Measurements from ENCODE around the gene TOM1L1.

The TOM1L1 gene

DNA sequence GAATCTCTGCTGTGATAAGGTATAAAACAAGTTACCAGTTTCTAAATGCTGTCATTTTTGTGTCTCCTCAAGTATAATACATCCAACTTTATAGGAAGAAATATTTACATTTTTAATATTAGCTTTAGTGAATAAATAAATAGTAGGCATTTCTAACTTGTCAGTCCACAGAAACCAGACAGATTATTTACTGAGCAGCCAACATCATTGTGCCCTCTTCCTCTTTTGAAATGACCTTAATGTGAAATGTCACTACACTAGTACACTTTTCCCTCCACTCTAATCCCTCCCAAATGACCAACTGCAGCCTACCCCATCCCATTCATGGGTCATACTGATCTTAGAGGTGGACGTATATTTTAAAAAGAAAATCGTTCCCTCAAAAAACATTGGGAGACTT, 77.1 kb downstream of the TOM1L1 start:
- H3K4me1 Mint-ChIP-seq: peaks cover 2% of the 10 kb centered on the region
- DNase-seq: no peak
- H3K9me3 Mint-ChIP-seq: no peaks in the 10 kb centered on the region
- peaks cover 5% of the 10 kb centered on the region for H3K36me3 Mint-ChIP-seq (ENCODE audit: low read depth)
- H3K27ac Mint-ChIP-seq: no peak overlapping the region
- no peaks in the 10 kb centered on the region for H3K27me3 Mint-ChIP-seq
- H3K4me3 Mint-ChIP-seq: no peak overlapping the region
- ATAC-seq: no peak

DNA sequence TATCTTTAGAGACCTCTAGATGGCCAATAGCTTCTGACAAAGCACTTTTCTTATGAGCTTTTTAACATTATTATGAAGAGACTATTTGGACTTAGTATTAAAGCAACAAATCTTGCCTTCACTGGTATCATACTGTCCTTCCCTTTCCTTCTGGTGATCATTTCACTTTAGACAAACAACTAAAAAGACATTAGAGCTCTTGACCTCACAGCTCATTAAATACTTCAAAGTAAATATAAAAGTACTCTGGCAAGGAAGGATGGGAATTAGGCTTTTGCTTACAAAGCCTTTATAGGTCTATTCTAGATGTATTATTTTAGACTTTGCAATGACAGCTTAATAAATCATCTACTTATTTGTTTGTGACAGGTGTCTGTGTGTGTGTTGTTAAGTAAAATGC, 79.0 kb downstream of the TOM1L1 start:
- no peak overlapping the region for H3K4me3 Mint-ChIP-seq
- no peaks in the 10 kb centered on the region for H3K9me3 Mint-ChIP-seq
- H3K4me1 Mint-ChIP-seq: peaks cover 2% of the 10 kb centered on the region
- no peak overlapping the region for H3K27ac Mint-ChIP-seq
- H3K36me3 Mint-ChIP-seq (ENCODE audit: low read depth): peaks cover 5% of the 10 kb centered on the region
- ATAC-seq (no peak), DNase-seq (no peak)
- no peaks in the 10 kb centered on the region for H3K27me3 Mint-ChIP-seq

- no peak overlapping the region for H3K27ac Mint-ChIP-seq
- H3K4me1 Mint-ChIP-seq: peaks cover 2% of the 10 kb centered on the region
- H3K36me3 Mint-ChIP-seq (ENCODE audit: low read depth): peaks cover 6% of the 10 kb centered on the region
- no peak overlapping the region for H3K4me3 Mint-ChIP-seq
- H3K9me3 Mint-ChIP-seq: no peaks in the 10 kb centered on the region
- no peak for ATAC-seq
- no peak for DNase-seq
- H3K27me3 Mint-ChIP-seq: no peaks in the 10 kb centered on the region
Measured at GRCh38 chr17:54980375-54980774, 79.7 kb downstream of the TOM1L1 start.

DNA sequence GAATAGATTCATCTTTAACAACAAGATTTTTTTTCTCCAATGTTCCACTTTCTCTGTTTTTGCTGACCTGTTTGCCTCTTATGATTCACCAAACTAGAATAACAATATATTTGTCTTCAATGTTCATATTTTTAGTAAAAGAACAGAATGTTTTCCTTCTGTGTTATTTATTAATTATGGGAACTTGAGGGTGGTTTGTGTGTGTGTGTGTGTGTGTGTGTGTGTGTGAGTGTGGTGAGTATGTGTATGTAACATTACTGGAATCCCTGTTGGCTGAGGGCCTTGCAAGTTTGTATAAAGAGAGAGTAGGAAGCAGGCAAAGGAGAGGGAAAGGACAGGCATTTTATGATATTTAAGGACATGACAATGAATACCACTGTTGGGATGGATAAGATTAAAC, 81.7 kb downstream of the TOM1L1 start:
- H3K9me3 Mint-ChIP-seq: no peaks in the 10 kb centered on the region
- no peak overlapping the region for H3K4me3 Mint-ChIP-seq
- DNase-seq (no peak), ATAC-seq (no peak)
- H3K36me3 Mint-ChIP-seq (ENCODE audit: low read depth): peaks cover 6% of the 10 kb centered on the region
- no peak overlapping the region for H3K27ac Mint-ChIP-seq
- H3K4me1 Mint-ChIP-seq: peaks cover 2% of the 10 kb centered on the region
- H3K27me3 Mint-ChIP-seq: no peaks in the 10 kb centered on the region

DNA sequence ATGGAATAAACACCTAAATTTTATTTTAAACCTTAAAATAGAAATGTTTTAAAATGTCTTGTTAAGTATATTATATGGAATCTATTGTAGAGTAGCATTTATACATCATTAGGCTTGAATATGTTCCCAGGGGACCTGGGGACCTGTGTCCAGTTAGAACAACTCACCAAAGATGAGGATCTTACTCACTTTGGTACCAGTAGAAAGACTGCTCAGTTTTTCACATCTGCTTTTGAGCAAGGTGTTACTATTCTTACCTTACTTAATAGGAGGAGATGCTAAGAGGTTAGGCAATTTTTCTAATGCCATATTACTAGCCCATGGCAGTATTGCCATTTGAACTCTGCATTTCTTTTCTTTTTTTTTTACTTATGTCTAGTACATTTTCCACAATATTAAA, 82.6 kb downstream of the TOM1L1 start:
- H3K27me3 Mint-ChIP-seq: no peaks in the 10 kb centered on the region
- ATAC-seq: no peak
- H3K27ac Mint-ChIP-seq: no peak overlapping the region
- no peaks in the 10 kb centered on the region for H3K9me3 Mint-ChIP-seq
- DNase-seq: no peak
- no peak overlapping the region for H3K4me3 Mint-ChIP-seq
- H3K4me1 Mint-ChIP-seq: peaks cover 2% of the 10 kb centered on the region
- H3K36me3 Mint-ChIP-seq (ENCODE audit: low read depth): peaks cover 6% of the 10 kb centered on the region

- H3K9me3 Mint-ChIP-seq: no peaks in the 10 kb centered on the region
- H3K27ac Mint-ChIP-seq: no peak overlapping the region
- H3K36me3 Mint-ChIP-seq (ENCODE audit: low read depth): peaks cover 2% of the 10 kb centered on the region
- ATAC-seq (no peak), DNase-seq (no peak)
- H3K4me1 Mint-ChIP-seq: no peaks in the 10 kb centered on the region
- H3K27me3 Mint-ChIP-seq: no peaks in the 10 kb centered on the region
- H3K4me3 Mint-ChIP-seq: no peak overlapping the region
Measured at GRCh38 chr17:54985476-54985875, 84.8 kb downstream of the TOM1L1 start.

- Mint-ChIP-seq H3K4me1 (no peaks in the 10 kb centered on the region), H3K27ac (no peak overlapping the region)
- no peak for DNase-seq
Measured at GRCh38 chr17:54990118-54990517, 89.5 kb downstream of the TOM1L1 start.

DNA sequence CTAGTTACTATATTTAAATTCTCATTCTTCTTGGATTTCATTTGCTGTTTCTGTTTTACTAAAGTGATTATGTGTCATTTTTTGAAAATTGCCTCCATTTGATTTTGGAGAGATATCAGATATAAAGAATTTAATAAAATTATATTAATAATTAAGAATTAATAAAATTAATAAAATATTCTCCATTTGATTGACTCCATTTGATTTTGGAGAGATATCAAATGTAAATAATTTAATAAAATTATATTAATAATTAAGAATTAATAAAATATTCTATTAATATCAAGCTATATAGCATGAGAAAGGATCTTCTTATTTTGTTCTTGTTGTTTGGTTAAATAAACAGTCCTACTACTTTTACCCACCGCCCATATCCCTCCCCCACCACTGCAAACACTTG, 90.9 kb downstream of the TOM1L1 start:
- Mint-ChIP-seq H3K27ac (no peak overlapping the region), H3K27me3 (no peaks in the 10 kb centered on the region), H3K4me1 (no peaks in the 10 kb centered on the region), H3K9me3 (no peaks in the 10 kb centered on the region), H3K36me3 (ENCODE audit: low read depth) (peaks cover 3% of the 10 kb centered on the region), H3K4me3 (no peak overlapping the region)
- DNase-seq (no peak), ATAC-seq (no peak)

More at GRCh38 chr17:54990118-54990517, 89.5 kb downstream of the TOM1L1 start:
- ATAC-seq: no peak
- no peak overlapping the region for H3K4me3 Mint-ChIP-seq
- H3K9me3 Mint-ChIP-seq: no peaks in the 10 kb centered on the region
- H3K27me3 Mint-ChIP-seq: no peaks in the 10 kb centered on the region
- peaks cover 3% of the 10 kb centered on the region for H3K36me3 Mint-ChIP-seq (ENCODE audit: low read depth)

DNA sequence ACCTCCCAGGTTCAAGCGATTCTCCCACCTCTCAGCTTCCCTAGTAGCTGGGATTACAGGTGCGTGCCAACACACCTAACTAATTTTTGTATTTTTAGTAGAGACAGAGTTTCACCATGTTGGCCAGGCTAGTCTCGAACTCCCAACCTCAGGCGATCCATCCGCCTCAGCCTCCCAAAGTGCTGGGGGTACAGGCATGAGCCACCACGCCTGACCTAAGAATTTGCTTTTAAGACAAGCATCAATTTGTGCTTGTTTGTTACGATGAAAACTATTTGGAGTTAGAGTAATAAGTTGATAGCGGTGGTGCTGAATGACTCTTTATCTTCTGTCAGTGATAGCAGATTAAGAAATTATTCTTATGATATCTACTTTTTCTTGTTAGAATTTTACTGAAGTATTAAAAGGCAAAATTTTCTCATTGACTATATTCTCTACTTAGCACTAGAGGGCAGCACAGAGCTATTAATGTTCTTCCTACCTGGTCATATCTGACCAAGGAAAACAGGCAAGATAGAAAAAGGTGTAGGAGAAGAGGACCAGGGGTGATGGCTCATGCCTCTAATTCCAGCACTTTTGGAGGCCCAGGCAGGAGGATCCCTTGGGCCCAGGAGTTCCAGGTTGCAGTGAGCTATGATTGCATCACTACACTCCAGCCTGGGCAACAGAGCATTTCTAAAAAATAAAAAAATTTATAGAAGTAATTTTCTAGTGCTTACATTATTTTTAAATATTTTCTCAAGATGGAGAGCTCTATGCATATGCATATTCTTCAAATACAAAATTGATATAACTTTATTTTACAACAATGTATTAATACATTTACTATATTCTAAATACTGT, 92.4 kb downstream of the TOM1L1 start:
- peaks cover 3% of the 10 kb centered on the region for H3K36me3 Mint-ChIP-seq (ENCODE audit: low read depth)
- ATAC-seq: no peak
- DNase-seq: no peak
- H3K27me3 Mint-ChIP-seq: no peaks in the 10 kb centered on the region
- H3K4me1 Mint-ChIP-seq: no peaks in the 10 kb centered on the region
- H3K27ac Mint-ChIP-seq: no peak overlapping the region
- no peak overlapping the region for H3K4me3 Mint-ChIP-seq
- no peaks in the 10 kb centered on the region for H3K9me3 Mint-ChIP-seq

- DNase-seq (no peak), ATAC-seq (no peak)
- no peak overlapping the region for H3K4me3 Mint-ChIP-seq
- no peak overlapping the region for H3K27ac Mint-ChIP-seq
- H3K4me1 Mint-ChIP-seq: no peaks in the 10 kb centered on the region
- no peaks in the 10 kb centered on the region for H3K27me3 Mint-ChIP-seq
- peaks cover 6% of the 10 kb centered on the region for H3K36me3 Mint-ChIP-seq (ENCODE audit: low read depth)
- no peaks in the 10 kb centered on the region for H3K9me3 Mint-ChIP-seq
Measured at GRCh38 chr17:54996441-54996840, 95.8 kb downstream of the TOM1L1 start.

DNA sequence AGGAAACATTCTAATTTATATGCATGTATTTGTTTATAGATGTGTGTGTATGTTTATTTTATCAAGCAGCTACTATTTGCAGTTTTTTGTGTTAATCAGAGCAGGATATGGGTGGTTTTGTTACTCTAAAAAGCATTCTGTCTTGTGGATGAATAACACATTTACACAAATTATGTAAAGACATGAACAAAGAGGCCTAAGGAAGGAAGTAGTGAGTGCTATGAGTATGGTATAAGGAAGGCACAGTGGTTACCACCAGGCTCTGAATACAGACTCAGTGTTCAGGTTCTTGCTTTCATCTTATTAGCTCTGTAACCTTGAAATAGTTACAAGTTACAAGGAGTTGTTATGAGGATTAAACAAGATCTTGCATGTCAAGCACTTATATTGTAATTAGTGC, 101.8 kb downstream of the TOM1L1 start:
- Mint-ChIP-seq H3K4me3 (no peak overlapping the region), H3K4me1 (no peaks in the 10 kb centered on the region), H3K36me3 (ENCODE audit: low read depth) (peaks cover 3% of the 10 kb centered on the region), H3K9me3 (no peaks in the 10 kb centered on the region), H3K27ac (no peak overlapping the region), H3K27me3 (no peaks in the 10 kb centered on the region)
- ATAC-seq (no peak), DNase-seq (no peak)

- Mint-ChIP-seq H3K4me3 (no peak overlapping the region), H3K27me3 (no peaks in the 10 kb centered on the region), H3K36me3 (ENCODE audit: low read depth) (peaks cover 3% of the 10 kb centered on the region), H3K4me1 (no peaks in the 10 kb centered on the region), H3K27ac (no peak overlapping the region), H3K9me3 (no peaks in the 10 kb centered on the region)
- no peak for ATAC-seq
- no peak for DNase-seq
Measured at GRCh38 chr17:55004484-55004883, 103.8 kb downstream of the TOM1L1 start.

DNA sequence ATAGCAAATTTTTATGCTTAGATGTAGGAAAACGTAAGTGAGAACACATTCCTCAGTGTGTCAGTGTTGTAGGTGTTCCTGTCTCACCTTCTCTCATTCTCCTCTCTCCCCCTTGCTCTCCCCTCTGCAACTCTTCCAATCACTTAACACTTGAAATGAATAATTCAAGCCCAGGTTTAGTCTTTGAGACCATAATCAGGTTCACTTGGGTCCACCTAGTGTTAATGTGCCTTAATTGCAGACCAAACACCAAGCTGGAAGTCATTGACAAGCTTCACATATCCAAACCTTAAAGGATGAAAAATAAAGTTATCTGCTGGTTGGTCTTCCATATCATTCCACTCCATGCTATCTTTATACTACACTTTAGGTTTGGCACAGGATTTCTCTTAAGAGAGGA, 104.9 kb downstream of the TOM1L1 start:
- no peak overlapping the region for H3K27ac Mint-ChIP-seq
- H3K36me3 Mint-ChIP-seq (ENCODE audit: low read depth): peaks cover 5% of the 10 kb centered on the region
- no peak overlapping the region for H3K4me3 Mint-ChIP-seq
- ATAC-seq (no peak), DNase-seq (no peak)
- no peaks in the 10 kb centered on the region for H3K4me1 Mint-ChIP-seq
- H3K27me3 Mint-ChIP-seq: no peaks in the 10 kb centered on the region
- no peaks in the 10 kb centered on the region for H3K9me3 Mint-ChIP-seq

Data from activated naive CD8-positive, alpha-beta T cell treated with anti-CD3 and anti-CD28 coated beads, Interleukin-2, amount 50 U/mL, for 24 hours (primary cell).